ENCODE measurements around the gene CHKB. TPM values are rescaled to one million over a fixed set of nuclear protein-coding genes. Genes with fewer than 3 reads are reported as not detected.

CHKB gene
- total and polyA plus RNA-seq, 12 donors = 27.1 to 251 (median 39.9) TPM

- no peak for DNase-seq
- intact Hi-C loops (cut with DNase I) = no loop called here
- WGBS, 2 donors = 62 to 66% methylated on average over 6 of the region's 6 CpGs
Observed at GRCh38 chr22:50612168-50612527, 29.5 kb upstream of the CHKB start.

DNA sequence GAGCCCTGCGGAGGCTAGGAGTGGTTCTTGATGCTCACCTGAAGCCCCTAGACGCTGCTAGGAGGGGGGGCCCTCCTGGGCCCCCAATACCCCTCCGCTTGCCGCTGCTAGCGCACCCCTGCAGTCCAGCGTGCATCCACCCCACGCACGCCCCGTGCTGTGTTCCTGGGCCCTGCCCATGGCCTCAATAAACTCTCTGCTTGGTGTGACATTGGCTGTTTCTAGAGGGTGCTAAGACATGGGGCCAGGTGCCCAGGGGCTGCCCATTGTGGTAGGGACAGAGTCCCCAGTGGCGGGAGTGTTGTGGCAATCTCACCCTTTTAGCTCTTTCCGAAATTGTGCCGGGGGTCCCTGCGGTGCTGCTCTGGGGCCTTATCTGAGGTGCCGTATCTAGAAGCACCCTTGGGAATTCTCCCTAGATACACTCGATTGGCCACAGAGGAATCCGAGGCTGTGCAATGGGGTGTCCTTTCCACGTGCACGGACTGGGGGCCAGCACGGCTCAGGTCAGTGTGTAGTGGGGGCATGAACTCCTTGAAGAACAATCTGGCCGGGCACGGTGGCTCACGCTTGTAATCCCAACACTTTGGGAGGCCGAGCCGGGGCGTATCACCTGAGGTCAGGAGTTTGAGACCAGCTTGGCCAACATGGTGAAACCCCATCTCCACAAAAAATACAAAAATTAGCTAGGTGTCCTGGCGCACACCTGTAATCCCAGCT is 28.9 kb upstream of the CHKB start:
- H3K4me3 ChIP-seq = no peak overlapping the region
- WGBS, 2 donors = 85 to 87% methylated on average over 26 of the region's 26 CpGs
- no peaks in the 10 kb centered on the region for H3K9me3 ChIP-seq

More at GRCh38 chr22:50612168-50612527, 29.5 kb upstream of the CHKB start:
- peaks cover 0 to 11% (median 0%) of the 10 kb centered on the region in 9 donors for H3K4me1 ChIP-seq
- no peak for ATAC-seq
- H3K27ac ChIP-seq = no peak overlapping the region
- H3K4me3 ChIP-seq = no peak overlapping the region
- no peaks in the 10 kb centered on the region for H3K36me3 ChIP-seq
- TF ChIP-seq CTCF (IDR thresholded peaks at IDR 0.05) = no peak
- H3K27me3 ChIP-seq = peaks cover 0 to 24% (median 7%) of the 10 kb centered on the region in 7 donors
- H3K9me3 ChIP-seq = no peaks in the 10 kb centered on the region

GRCh38 chr22:50610581-50610980 is 27.9 kb upstream of the CHKB start:
- Histone ChIP-seq H3K4me3 (no peak overlapping the region), H3K4me1 (peaks cover 0 to 11% (median 0%) of the 10 kb centered on the region in 9 donors), H3K27ac (no peak overlapping the region), H3K27me3 (peaks cover 0 to 37% (median 21%) of the 10 kb centered on the region in 7 donors), H3K9me3 (no peaks in the 10 kb centered on the region), H3K36me3 (no peaks in the 10 kb centered on the region)
- WGBS, 2 donors = 84 to 87% methylated on average over 17 of the region's 17 CpGs
- intact Hi-C loops (cut with DNase I) = no loop called here
- TF ChIP-seq CTCF (IDR thresholded peaks at IDR 0.05) = no peak
- DNase-seq (no peak), ATAC-seq (no peak)

More for the DNA sequence above, 28.9 kb upstream of the CHKB start:
- Histone ChIP-seq H3K27me3 (peaks cover 0 to 31% (median 12%) of the 10 kb centered on the region in 7 donors), H3K27ac (no peak overlapping the region), H3K4me1 (peaks cover 0 to 11% (median 0%) of the 10 kb centered on the region in 9 donors), H3K36me3 (no peaks in the 10 kb centered on the region)
- DNase-seq (no peak), ATAC-seq (no peak)
- intact Hi-C loops (cut with DNase I) = no loop called here
- no peak for TF ChIP-seq CTCF (IDR thresholded peaks at IDR 0.05)

- Histone ChIP-seq H3K27me3 (peaks cover 0 to 42% (median 26%) of the 10 kb centered on the region in 7 donors), H3K36me3 (no peaks in the 10 kb centered on the region), H3K4me3 (no peak overlapping the region), H3K27ac (no peak overlapping the region), H3K9me3 (no peaks in the 10 kb centered on the region), H3K4me1 (peaks cover 0 to 11% (median 0%) of the 10 kb centered on the region in 9 donors)
- TF ChIP-seq CTCF (IDR thresholded peaks at IDR 0.05) = no peak
- DNase-seq (no peak), ATAC-seq (no peak)
- 87 to 88% methylated on average over 11 of the region's 11 CpGs for WGBS, 2 donors
- intact Hi-C loops (cut with DNase I) = no loop called here
Observed at GRCh38 chr22:50610041-50610451, 27.4 kb upstream of the CHKB start.
